HG02970 (cell line): ENCODE results near the gene PPP3R1.

Experiments used
- ATAC-seq: cut with Tn5 transposase; IDR thresholded peaks from one replicate; pipeline ENCODE4 v1.9.1; 2021; ENCODE audit warnings: mild to moderate bottlenecking, moderate library complexity, moderate number of reproducible peaks; ENCODE audit not compliant: unreplicated experiment, low FRiP score

PPP3R1 gene

GRCh38 chr2:68252400-68253218 lies at the start of gene PPP3R1:
Gene PPP3R1, minus strand, starts transcription at chr2:68252532. Its CDS starts 405 bp downstream, at chr2:68252127.
- ATAC-seq, result peak; percentile 88

- ATAC-seq, result no peak
Observed at GRCh38 chr2:68295516-68295915, 43.2 kb upstream of the PPP3R1 start.

- no peak for ATAC-seq
Observed at GRCh38 chr2:68294913-68295312, 42.6 kb upstream of the PPP3R1 start.

DNA sequence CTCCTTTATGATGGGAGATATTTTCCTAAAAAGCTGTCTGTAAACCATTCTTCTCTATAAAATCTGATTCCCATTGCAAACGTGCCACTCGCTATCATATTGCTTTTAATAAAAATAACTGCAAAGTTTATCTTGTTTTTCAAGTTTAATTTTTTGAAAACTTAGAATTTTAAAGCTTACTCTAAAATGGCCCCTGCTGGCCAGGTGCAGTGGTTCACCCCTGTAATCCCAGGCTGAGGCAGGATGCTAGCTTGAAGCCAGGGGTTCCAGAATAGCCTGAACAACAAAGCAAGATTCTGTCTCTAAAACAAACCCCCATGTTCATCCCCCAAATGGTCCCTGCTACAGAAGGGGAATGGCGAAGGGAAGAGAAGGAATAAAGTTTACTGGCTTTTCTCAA lies 41.9 kb upstream of the PPP3R1 start:
- ATAC-seq, result no peak

DNA sequence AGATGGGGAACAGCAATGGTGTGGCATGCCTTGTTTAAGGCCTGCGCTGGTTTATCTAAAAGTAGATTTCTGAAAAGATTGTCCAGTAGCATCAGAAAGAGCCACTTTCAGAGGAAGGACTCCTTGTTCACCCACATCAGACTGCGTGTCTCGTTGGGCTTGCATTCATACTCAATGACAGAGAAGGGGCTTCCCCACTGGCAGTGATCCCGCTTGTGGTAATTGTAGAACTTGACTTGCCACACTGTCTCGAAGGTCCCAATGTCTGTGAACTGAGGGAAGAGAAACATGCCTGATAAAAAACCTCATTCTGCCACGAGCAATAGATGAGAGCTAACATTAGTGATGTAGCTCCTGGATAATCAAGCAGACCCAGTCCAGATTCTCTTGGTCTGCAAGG lies 41.4 kb upstream of the PPP3R1 start:
- ATAC-seq, result no peak

- no peak for ATAC-seq
Observed at GRCh38 chr2:68293024-68293423, 40.7 kb upstream of the PPP3R1 start.

GRCh38 chr2:68292108-68292710 lies 39.9 kb upstream of the PPP3R1 start:
- no peak for ATAC-seq

GRCh38 chr2:68291314-68291713 lies 39.0 kb upstream of the PPP3R1 start:
- no peak for ATAC-seq

DNA sequence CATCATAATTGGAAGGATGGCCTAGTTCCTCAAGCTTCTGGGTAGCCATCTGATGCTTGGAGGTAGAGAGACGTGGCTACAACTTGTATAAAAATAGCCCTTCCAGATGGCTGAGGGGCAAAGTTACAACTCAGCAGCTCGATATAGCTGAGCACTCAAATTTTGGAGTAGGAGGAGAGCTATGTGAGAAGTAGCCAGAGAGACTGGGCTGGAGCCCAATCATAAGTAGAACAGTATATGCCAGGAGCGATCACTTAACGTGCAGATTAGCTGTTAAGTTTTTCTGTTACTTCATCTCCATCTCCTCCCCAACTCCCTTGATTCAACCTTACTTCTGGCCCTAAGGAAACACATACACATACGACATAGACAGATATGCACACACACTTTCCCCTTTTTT lies 38.6 kb upstream of the PPP3R1 start:
- no peak for ATAC-seq

- ATAC-seq, result no peak
Observed at GRCh38 chr2:68287580-68288441, 35.5 kb upstream of the PPP3R1 start.

DNA sequence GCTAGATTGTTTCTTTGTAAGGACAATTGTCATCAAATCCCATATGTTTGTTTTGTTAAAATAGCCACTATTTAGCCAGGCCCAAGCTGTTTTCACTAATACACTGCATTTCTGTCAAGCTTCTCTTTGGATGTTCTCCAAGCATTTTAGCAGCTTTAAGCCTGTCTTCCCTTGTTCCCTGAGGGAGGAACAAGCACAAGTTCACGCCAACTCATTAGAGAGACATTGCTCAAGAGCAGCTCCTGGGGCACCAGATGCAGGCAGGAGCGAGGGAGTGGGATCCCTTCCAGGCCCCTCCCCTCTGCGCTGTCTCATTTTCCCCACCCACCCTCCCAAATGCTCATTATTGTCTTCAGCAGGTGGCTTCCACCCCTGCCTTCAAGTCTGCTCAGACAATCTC lies 32.6 kb upstream of the PPP3R1 start:
- no peak for ATAC-seq

- ATAC-seq, result no peak
Observed at GRCh38 chr2:68283419-68283812, 31.1 kb upstream of the PPP3R1 start.

GRCh38 chr2:68282811-68283418 lies 30.6 kb upstream of the PPP3R1 start:
- no peak for ATAC-seq

- no peak for ATAC-seq
Observed at GRCh38 chr2:68280796-68281195, 28.5 kb upstream of the PPP3R1 start.

- no peak for ATAC-seq
Observed at GRCh38 chr2:68280348-68280747, 28.0 kb upstream of the PPP3R1 start.

GRCh38 chr2:68279691-68280090 lies 27.4 kb upstream of the PPP3R1 start:
- no peak for ATAC-seq

- no peak for ATAC-seq
Observed at GRCh38 chr2:68278169-68278568, 25.8 kb upstream of the PPP3R1 start.

GRCh38 chr2:68274022-68274421 lies 21.7 kb upstream of the PPP3R1 start:
- ATAC-seq, result no peak

DNA sequence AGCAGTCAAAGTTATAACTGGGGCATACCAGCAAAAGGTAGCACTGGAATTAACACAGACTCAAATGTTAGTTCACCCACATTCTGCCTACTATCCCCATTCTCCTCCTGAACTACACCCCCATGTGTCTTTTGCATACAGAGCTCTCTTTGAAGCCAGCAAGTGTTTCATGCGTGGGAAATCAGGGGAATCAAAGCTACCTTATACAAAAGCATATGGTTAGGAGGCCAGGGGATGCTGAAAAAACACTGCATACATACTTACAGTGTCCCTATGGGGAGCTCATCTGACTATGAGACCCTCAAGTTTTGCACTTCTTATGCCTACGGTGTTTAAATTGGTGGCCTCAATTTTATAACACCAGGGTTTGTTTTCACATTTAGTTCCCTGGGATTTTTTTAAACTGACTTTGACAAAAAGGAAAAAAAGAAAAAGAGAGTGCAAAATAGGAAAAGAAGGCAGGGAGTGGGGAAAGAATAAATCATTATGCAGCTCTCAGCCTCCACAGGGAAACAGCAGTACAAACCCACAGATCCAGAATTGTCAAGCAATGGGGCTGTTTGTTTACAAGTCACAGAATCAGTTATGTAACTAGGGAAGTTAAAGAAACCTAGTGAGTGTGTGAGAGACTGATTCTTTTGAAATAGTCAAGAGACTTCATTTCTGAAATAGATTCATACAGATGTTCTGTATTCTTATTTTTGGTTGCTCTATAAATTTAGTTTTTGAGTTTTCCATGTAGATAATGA lies 20.1 kb upstream of the PPP3R1 start:
- no peak for ATAC-seq

GRCh38 chr2:68266655-68267054 lies 14.3 kb upstream of the PPP3R1 start:
- no peak for ATAC-seq
